Measurements from ENCODE around the gene ESYT3.
A peak's percentile ranks its signal among the peaks of the same experiment; 100 is the strongest.
"Not testable (repeated sequence)": the region's sequence is repeated elsewhere in the genome, so short reads cannot be mapped to it uniquely, and the experiment has no call there.

Gene ESYT3

GRCh38 chr3:138494607-138494929, 60.2 kb downstream of the ESYT3 start:
- no peak for ATAC-seq
- no peak for DNase-seq

GRCh38 chr3:138495638-138496037, 61.2 kb downstream of the ESYT3 start:
- DNase-seq, ATAC-seq: not testable (repeated sequence)

GRCh38 chr3:138496436-138496835, 62.0 kb downstream of the ESYT3 start:
- ATAC-seq = no peak
- DNase-seq = no peak

GRCh38 chr3:138497021-138497420, 62.6 kb downstream of the ESYT3 start:
- DNase-seq = no peak
- no peak for ATAC-seq

- DNase-seq (no peak), ATAC-seq (no peak)
Observed at GRCh38 chr3:138497851-138498250, 63.4 kb downstream of the ESYT3 start.

GRCh38 chr3:138498991-138499390, 64.6 kb downstream of the ESYT3 start:
- no peak for ATAC-seq
- DNase-seq = no peak

GRCh38 chr3:138507524-138507923, 73.1 kb downstream of the ESYT3 start:
- ATAC-seq (no peak), DNase-seq (no peak)

- no peak for DNase-seq
- ATAC-seq = no peak
Observed at GRCh38 chr3:138509586-138509985, 75.2 kb downstream of the ESYT3 start.

- ATAC-seq (no peak), DNase-seq (no peak)
Observed at GRCh38 chr3:138511945-138512344, 77.5 kb downstream of the ESYT3 start.

GRCh38 chr3:138513090-138513843, 78.9 kb downstream of the ESYT3 start:
- ATAC-seq = peak; percentile 82
- no peak for DNase-seq

- not testable (repeated sequence) for ATAC-seq, DNase-seq
Observed at GRCh38 chr3:138521445-138521844, 87.0 kb downstream of the ESYT3 start.

All from stimulated activated naive CD8-positive, alpha-beta T cell treated with anti-CD3 and anti-CD28 coated beads, Interleukin-15, Interleukin-2, amounts not matched to agents 100 U/mL and 50 U/mL, for 24 hours (primary cell).